AG09309 (cell line): Measurements from ENCODE around the gene NUP153.

Source experiments
- DNase-seq: peaks from one replicate; pipeline ENCODE4 v3.0.0-alpha.2; 2010; ENCODE audit warnings: low read depth
- H3K4me3 ChIP-seq: 2 replicates; pipeline ENCODE4 v1.5.1; 2011; ENCODE audit warnings: mild to moderate bottlenecking, low read depth, low read length, moderate library complexity; ENCODE audit not compliant: control insufficient read depth
- TF ChIP-seq, protein P1 (sequence below): IDR thresholded peaks from 2 replicates; pipeline ENCODE4 v1.5.1; 2011; ENCODE audit warnings: mild to moderate bottlenecking, low read depth, low read length, inconsistent platforms; ENCODE audit not compliant: insufficient read depth, control insufficient read depth; ENCODE audit errors: missing control alignments

Gene NUP153

DNA sequence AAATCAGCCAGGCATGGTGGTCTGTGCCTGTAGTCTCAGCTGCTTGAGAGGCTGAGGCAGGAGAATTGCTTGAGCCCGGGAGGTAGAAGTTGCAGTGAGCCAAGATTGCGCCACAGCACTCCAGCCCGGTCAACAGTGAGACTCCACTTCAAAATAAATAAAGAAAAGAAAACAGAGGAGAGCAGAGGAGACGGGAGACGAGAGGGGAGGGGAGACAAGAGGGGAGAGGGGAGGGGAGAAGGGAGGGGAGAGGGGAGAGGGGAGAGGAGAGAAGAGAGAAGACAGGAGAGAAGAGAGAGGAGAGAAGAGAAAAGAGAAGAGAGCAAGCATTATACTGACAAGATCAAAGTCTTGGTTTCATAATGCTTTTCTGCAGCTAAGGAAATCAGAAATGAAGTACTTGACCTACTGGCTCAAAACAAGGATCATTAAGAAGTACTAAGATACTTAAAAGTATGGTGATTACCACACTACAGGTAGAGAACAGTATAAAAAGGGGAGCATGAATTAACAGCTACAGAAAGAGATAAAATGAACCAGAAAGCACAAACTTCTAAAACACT lies 76.1 kb downstream of the NUP153 start:
- H3K4me3 ChIP-seq, result no peak overlapping the region
- TF ChIP-seq, protein P1, sequence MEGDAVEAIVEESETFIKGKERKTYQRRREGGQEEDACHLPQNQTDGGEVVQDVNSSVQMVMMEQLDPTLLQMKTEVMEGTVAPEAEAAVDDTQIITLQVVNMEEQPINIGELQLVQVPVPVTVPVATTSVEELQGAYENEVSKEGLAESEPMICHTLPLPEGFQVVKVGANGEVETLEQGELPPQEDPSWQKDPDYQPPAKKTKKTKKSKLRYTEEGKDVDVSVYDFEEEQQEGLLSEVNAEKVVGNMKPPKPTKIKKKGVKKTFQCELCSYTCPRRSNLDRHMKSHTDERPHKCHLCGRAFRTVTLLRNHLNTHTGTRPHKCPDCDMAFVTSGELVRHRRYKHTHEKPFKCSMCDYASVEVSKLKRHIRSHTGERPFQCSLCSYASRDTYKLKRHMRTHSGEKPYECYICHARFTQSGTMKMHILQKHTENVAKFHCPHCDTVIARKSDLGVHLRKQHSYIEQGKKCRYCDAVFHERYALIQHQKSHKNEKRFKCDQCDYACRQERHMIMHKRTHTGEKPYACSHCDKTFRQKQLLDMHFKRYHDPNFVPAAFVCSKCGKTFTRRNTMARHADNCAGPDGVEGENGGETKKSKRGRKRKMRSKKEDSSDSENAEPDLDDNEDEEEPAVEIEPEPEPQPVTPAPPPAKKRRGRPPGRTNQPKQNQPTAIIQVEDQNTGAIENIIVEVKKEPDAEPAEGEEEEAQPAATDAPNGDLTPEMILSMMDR, result no peak
- DNase-seq, result no peak

DNA sequence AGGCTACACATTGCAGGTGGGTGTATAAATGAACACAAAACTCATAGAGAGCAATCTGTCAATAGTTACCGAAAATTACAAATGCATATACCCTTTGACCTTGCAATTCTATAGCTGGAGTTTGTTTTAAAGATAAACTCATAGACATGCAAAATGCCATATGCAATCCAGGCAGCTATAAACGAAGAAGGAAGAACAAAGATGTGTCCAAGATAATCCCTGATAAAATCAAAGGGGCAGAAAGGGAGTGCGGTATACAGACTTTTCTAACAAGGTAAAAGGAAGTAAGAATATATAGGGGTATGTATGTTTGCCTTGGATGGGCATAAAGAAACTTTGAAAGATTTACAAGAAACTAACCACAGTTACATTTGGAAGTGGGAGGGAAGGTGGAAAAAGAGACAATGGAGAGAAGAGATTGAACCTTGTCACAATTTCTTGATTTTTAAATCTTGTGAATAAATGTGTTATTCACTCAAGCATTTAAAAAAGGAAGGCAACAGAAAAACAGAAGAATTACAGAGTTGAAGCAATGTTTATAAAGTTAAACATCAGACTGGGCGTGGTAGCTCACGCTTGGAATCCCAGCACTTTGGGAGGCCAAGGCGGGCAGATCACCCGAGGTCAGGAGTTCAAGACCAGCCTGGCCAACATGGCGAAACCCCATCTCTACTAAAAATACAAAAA lies 76.8 kb downstream of the NUP153 start:
- no peak for DNase-seq
- no peak overlapping the region for H3K4me3 ChIP-seq
- TF ChIP-seq, protein P1, result no peak

DNA sequence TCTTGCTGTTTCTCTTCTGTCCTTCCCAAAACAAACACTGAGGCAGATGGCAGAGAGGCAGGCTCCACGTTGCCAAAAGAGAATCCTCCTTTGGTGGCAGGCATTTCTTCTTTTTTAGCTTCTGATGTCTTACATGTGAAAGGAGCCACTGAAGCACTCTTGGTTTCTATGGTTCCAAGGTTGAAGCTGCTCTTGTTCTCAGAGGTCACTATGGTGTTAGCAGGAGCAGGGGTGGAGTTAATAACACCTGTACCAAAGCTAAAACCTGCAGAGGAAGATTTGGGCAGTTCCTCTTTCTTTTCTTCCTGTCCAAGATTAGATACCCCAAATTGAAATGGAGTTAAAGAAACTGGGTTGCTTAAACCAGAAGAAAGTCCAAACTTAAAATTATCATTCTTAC lies 77.9 kb downstream of the NUP153 start:
- DNase-seq, result no peak
- TF ChIP-seq, protein P1, result no peak
- no peak overlapping the region for H3K4me3 ChIP-seq

DNA sequence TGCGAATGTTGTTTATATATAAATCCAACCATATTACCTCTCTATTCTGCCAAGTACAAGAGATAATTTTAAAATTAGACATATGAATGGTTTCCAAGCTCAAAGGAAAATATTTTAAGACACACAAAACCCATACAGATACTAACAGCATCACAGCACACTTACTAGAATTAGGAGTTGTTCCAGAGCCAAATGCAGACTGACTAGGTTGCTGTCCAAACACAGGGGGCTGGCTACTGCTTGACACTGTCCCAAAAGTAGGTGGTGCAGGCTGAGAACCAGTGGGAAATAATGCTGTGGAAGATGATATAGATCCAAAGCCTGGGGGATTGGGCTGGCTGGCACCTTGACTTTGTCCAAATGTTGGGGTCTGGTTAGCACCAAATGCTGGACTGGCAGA lies 82.3 kb downstream of the NUP153 start:
- TF ChIP-seq, protein P1, result no peak
- no peak for DNase-seq
- H3K4me3 ChIP-seq, result no peak overlapping the region

DNA sequence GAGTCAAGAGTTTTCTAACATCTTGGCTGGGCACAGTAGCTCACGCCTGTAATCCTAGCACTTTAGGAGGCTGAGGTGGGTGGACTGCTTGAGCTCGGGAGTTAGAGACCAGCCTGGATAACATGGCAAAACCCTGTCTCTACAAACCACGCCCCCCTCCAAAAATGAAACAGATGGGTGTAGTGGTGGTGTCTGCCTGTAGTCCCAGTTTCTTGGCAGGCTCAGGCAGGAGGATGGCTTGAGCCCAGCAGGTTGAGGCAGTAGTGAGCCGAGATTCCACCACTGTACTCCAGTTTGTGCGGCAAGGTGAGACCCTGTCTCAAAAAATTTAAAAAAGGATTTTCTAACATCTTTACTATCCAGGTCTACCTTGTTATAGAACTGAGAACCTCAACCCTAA lies 84.6 kb downstream of the NUP153 start:
- TF ChIP-seq, protein P1, result no peak
- DNase-seq, result no peak
- no peak overlapping the region for H3K4me3 ChIP-seq

DNA sequence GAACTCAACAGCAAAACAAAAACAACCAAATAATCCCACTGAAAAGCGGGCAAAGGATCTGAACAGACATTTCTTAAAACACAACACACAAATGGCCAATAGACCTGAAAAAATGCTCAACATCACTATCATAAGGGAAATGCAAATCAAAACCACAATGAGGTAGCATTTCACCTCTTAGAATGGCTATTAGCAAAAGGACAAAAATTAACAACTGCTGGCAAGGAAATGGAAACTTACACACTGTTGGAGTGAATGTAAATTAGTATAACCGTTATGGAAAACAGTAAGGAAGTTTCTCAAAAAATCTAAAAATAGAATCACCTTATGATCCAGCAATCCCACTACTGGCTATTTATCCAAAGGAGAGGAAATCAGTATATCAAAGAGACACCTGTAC lies 85.7 kb downstream of the NUP153 start:
- DNase-seq, result no peak
- no peak overlapping the region for H3K4me3 ChIP-seq
- TF ChIP-seq, protein P1, result no peak
